RWPE2 (cell line): ENCODE results near the gene NCAPG.

ENCODE experiments used
- ATAC-seq: fragments of 200-7000 bp; cut with Tn5 transposase; 3 replicates; pipeline ENCODE4 v1.9.1; 2021; ENCODE audit warnings: low read depth
- DNase-seq: peaks from one replicate; pipeline ENCODE4 v3.0.0-alpha.2; 2020; ENCODE audit warnings: low spot score
- H3K27ac ChIP-seq: fragments of 450-650 bp; 2 replicates; pipeline ENCODE4 v1.5.1; 2017; ENCODE audit warnings: mild to moderate bottlenecking; ENCODE audit not compliant: poor library complexity, severe bottlenecking
- H3K27me3 ChIP-seq: fragments of 250-450 bp; sonication (Bioruptor Pico); 2 replicates; pipeline ENCODE4 v1.5.1; 2021; ENCODE audit warnings: mild to moderate bottlenecking, moderate library complexity; ENCODE audit not compliant: insufficient read depth, poor library complexity, severe bottlenecking
- H3K36me3 ChIP-seq: fragments of 250-450 bp; sonication (Bioruptor Pico); 2 replicates; pipeline ENCODE4 v1.5.1; 2020; ENCODE audit warnings: low read depth, mild to moderate bottlenecking, moderate library complexity
- H3K4me1 ChIP-seq: fragments of 250-450 bp; sonication (Bioruptor Pico); 2 replicates; pipeline ENCODE4 v1.5.1; 2021; ENCODE audit warnings: mild to moderate bottlenecking, moderate library complexity; ENCODE audit not compliant: insufficient read depth, poor library complexity, severe bottlenecking
- H3K4me3 ChIP-seq: fragments of 250-450 bp; sonication (Bioruptor Pico); 2 replicates; pipeline ENCODE4 v1.5.1; 2021; ENCODE audit warnings: mild to moderate bottlenecking, moderate library complexity; ENCODE audit not compliant: severe bottlenecking
- H3K9me3 ChIP-seq: fragments of 250-450 bp; sonication (Bioruptor Pico); 2 replicates; pipeline ENCODE4 v1.5.1; 2021; ENCODE audit warnings: mild to moderate bottlenecking, moderate library complexity; ENCODE audit not compliant: severe bottlenecking
- TF ChIP-seq, protein P1 (sequence below): fragments of 450-650 bp; IDR thresholded peaks from one replicate; pipeline ENCODE4 v1.5.1; 2017; ENCODE audit warnings: mild to moderate bottlenecking, moderate library complexity; ENCODE audit not compliant: poor library complexity, severe bottlenecking

NCAPG gene

DNA sequence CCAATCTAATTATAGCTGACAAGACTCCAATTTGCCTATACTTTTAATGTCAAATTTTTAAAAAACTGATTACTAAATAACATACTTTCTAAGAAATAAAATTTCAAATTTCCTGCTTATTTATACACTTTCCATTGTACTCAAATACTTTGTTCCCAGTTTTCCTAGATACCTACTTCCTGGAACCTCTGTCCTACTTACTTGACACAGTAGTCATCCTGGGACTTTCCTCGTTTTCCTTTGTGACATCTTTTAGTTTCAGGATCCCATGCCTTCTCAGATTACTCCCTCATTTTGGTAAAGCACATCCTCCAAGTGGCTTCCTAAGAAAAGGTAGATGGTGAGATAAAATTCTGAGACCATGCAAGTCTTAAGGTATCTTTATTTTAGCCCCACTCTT, 16.0 kb upstream of the NCAPG start:
- ATAC-seq: no peak
- H3K27ac ChIP-seq: no peak overlapping the region

DNA sequence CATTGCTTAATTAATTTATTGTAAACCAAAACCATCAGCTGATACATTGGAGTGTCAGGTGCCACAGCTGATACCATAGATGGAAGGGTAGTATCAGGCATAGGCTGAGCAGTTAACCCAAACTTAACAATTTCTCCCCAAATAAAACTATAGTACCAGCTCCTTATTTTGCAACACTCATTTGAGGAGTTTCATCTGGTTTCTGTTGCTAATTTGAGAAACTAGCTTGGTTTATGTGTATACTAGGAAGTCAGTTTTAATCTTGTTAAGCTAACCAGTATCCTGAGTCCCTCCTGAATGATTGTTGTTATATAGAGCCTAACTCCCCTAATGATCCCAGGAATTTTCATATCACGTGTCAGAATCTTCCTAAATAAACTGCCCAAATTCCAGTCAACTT, 13.0 kb upstream of the NCAPG start:
- DNase-seq (no peak), ATAC-seq (no peak)
- Histone ChIP-seq H3K9me3 (no peaks in the 10 kb centered on the region), H3K4me3 (no peak overlapping the region), H3K27me3 (no peaks in the 10 kb centered on the region), H3K27ac (no peak overlapping the region), H3K36me3 (peaks cover 45% of the 10 kb centered on the region), H3K4me1 (no peaks in the 10 kb centered on the region)
- TF ChIP-seq, protein P1, sequence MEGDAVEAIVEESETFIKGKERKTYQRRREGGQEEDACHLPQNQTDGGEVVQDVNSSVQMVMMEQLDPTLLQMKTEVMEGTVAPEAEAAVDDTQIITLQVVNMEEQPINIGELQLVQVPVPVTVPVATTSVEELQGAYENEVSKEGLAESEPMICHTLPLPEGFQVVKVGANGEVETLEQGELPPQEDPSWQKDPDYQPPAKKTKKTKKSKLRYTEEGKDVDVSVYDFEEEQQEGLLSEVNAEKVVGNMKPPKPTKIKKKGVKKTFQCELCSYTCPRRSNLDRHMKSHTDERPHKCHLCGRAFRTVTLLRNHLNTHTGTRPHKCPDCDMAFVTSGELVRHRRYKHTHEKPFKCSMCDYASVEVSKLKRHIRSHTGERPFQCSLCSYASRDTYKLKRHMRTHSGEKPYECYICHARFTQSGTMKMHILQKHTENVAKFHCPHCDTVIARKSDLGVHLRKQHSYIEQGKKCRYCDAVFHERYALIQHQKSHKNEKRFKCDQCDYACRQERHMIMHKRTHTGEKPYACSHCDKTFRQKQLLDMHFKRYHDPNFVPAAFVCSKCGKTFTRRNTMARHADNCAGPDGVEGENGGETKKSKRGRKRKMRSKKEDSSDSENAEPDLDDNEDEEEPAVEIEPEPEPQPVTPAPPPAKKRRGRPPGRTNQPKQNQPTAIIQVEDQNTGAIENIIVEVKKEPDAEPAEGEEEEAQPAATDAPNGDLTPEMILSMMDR: no peak

More for the DNA sequence above, 16.0 kb upstream of the NCAPG start:
- TF ChIP-seq, protein P1: no peak
- Histone ChIP-seq H3K4me1 (no peaks in the 10 kb centered on the region), H3K36me3 (peaks cover 28% of the 10 kb centered on the region), H3K27me3 (no peaks in the 10 kb centered on the region), H3K9me3 (no peaks in the 10 kb centered on the region), H3K4me3 (no peak overlapping the region)
- no peak for DNase-seq

DNA sequence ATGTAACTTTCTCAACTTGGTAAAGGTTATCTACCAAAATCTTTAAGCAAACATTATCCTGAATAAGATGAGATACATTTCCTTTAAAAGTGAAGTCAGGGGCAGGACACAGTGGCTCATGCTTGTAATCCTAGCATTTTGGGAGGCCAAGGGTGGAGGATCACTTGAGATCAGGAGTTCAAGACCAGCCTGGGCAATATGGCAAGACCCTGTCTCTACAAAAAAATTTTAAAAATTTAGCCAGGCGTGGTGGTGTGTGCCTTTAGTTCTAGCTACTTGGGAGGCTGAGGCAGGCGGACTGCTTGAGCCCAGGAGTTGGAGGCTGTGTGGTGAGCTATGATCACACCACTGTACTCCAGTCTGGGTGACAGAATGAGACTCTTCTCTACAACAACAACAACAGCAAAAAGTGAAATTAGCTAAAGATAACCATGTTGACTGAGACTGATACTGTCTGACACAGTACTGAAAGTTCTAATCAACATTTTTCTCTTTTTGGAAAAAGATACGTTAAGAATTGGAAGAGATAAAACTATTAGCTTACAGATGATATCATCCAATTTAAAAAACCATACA, 5.1 kb upstream of the NCAPG start:
- Histone ChIP-seq H3K9me3 (no peaks in the 10 kb centered on the region), H3K4me3 (no peak overlapping the region), H3K36me3 (peaks cover 75% of the 10 kb centered on the region), H3K27ac (no peak overlapping the region), H3K4me1 (peaks cover 20% of the 10 kb centered on the region), H3K27me3 (no peaks in the 10 kb centered on the region)
- DNase-seq: no peak
- no peak for ATAC-seq
- TF ChIP-seq, protein P1: no peak

DNA sequence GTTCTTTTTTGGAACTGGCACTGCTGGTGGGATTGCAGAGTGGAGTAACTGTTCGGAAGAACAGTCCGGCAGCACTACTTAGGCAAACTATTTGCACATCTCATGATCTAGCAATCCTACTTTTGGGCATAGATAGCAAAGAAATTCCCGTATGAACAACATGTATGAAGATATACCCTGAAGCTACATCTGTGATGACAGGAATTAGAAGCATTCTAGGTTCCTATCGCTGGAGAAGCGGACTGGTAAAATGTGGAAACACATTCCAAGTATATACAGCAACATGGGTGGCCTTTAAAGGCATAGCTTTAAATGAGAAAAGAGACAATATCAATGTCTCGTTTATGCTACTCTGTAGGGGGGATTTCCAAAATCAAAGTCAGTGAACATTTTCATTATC, 3.3 kb upstream of the NCAPG start:
- Histone ChIP-seq H3K27me3 (no peaks in the 10 kb centered on the region), H3K9me3 (no peaks in the 10 kb centered on the region), H3K4me3 (peak overlapping the region; percentile 5), H3K36me3 (peaks cover 62% of the 10 kb centered on the region), H3K27ac (no peak overlapping the region), H3K4me1 (peaks cover 20% of the 10 kb centered on the region)
- no peak for ATAC-seq
- TF ChIP-seq, protein P1: no peak
- DNase-seq: no peak

- ATAC-seq (no peak), DNase-seq (no peak)
- H3K36me3 ChIP-seq: peaks cover 62% of the 10 kb centered on the region
- TF ChIP-seq, protein P1: no peak
- peaks cover 30% of the 10 kb centered on the region for H3K4me1 ChIP-seq
- H3K9me3 ChIP-seq: no peaks in the 10 kb centered on the region
- peak overlapping the region; percentile 65 for H3K27ac ChIP-seq
- peak overlapping the region; percentile 74 for H3K4me3 ChIP-seq
- H3K27me3 ChIP-seq: no peaks in the 10 kb centered on the region
Measured at GRCh38 chr4:17809667-17810066, 1.1 kb upstream of the NCAPG start.
